Loucy (cell line): ENCODE data around the gene RAD51B.

Experiments
- EZH2phosphoT487 ChIP-seq: fragments of 200-600 bp; IDR thresholded peaks from 2 replicates; pipeline ENCODE4 v1.6.1; 2018; ENCODE audit warnings: antibody characterized with exemption, mild to moderate bottlenecking, moderate library complexity, borderline replicate concordance
- TF ChIP-seq, protein P1 (sequence below): fragments of 200-600 bp; sonication (generic); conservative IDR thresholded peaks from 2 replicates; pipeline ENCODE4 v1.5.1; 2014; ENCODE audit warnings: mild to moderate bottlenecking, antibody characterized with exemption, low read length

- TF ChIP-seq, protein P1, sequence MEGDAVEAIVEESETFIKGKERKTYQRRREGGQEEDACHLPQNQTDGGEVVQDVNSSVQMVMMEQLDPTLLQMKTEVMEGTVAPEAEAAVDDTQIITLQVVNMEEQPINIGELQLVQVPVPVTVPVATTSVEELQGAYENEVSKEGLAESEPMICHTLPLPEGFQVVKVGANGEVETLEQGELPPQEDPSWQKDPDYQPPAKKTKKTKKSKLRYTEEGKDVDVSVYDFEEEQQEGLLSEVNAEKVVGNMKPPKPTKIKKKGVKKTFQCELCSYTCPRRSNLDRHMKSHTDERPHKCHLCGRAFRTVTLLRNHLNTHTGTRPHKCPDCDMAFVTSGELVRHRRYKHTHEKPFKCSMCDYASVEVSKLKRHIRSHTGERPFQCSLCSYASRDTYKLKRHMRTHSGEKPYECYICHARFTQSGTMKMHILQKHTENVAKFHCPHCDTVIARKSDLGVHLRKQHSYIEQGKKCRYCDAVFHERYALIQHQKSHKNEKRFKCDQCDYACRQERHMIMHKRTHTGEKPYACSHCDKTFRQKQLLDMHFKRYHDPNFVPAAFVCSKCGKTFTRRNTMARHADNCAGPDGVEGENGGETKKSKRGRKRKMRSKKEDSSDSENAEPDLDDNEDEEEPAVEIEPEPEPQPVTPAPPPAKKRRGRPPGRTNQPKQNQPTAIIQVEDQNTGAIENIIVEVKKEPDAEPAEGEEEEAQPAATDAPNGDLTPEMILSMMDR, result no peak
- TF ChIP-seq EZH2phosphoT487, result no peak
These were observed 577.8 kb downstream of the RAD51B start for GRCh38 chr14:68397371-68397811.
